Measurements from ENCODE around the gene PCBP3. TPM values are rescaled to one million over a fixed set of nuclear protein-coding genes. Genes with fewer than 3 reads are reported as not detected.
A peak's percentile ranks its signal among the peaks of the same experiment; 100 is the strongest.

The PCBP3 gene
- total and polyA plus RNA-seq, 2 of the 8 experiments (the other 6 are each of a cell fraction or from before 2014, with no cell fraction given): 3.5 to 6.3 TPM

DNA sequence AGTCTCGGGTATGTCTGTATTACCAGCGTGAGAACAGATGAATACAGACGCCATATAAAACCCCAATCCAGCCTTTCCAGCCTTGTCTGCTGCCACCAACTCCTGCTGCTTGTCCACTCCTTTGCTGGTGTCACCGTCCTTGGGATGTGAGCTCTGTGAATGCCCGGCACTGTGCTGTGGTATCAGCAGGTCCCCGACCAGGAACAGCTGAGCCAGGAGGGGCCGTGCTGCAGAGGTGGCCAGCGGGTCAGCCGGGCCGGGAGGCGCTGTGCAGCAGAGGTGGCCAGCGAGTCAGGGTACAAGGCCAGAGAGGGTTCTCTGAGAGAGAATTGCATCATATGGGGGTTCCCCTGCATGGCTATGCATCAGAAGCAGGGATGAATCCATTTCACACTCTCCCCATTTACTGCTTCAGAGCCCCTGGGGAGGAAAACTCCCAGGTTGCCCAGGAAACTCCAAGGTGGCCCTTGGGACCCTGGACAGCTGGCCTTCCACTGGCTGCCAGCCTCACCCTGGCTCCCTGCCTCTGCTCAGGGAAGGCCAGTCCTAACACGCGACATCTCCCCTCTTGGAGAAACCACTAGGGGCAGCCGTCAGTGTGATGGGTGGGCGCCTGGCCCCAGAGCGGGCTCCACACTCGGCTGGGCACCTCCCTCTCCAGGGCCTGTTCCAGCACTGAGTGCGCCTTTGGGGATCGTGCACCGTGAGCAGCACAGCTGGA lies 215.7 kb downstream of the PCBP3 start:
- no peak overlapping the region for H4K8ac ChIP-seq (ENCODE audit: extremely low read depth, insufficient read depth, low read length)
- no peaks in the 10 kb centered on the region for H3K79me1 ChIP-seq (ENCODE audit: low read depth, low read length)
- no peak overlapping the region for H4K91ac ChIP-seq (replicated peaks; ENCODE audit: insufficient read length, low read length)
- H3K27ac ChIP-seq (ENCODE audit: low read depth, low read length): no peak overlapping the region
- H2BK5ac ChIP-seq (ENCODE audit: low read depth, low read length): no peak overlapping the region
- no peak overlapping the region for H3K23ac ChIP-seq (ENCODE audit: insufficient read length)
- no peak overlapping the region for H2AK5ac ChIP-seq (ENCODE audit: low read depth, low read length)
- no peak overlapping the region for H2BK15ac ChIP-seq (ENCODE audit: low read length)
- ChIA-PET CTCF (ENCODE audit: partially characterized antibody) (interaction anchor here (0.8 to 1.6 kb wide), 4 partner anchors 13 to 30 kb away, joined by 3 to 5 read pairs (median 3); no protein-coding TSS in a partner anchor), POLR2A (ENCODE audit: partially characterized antibody) (no interaction called here)
- peaks cover 0 to 8% (median 4%) of the 10 kb centered on the region in 4 experiments; a peak in 2 of 7 replicates for H3K4me1 ChIP-seq (replicated peaks in 1 of 4; ENCODE audit: control insufficient read depth in 3 of 4, insufficient read depth in 4 of 4, low read length in 3 of 4)
- no peak overlapping the region for H3K9ac ChIP-seq (replicated peaks in 1 of 4; ENCODE audit: extremely low read depth in 1 of 4, low read depth in 3 of 4, low read length in 3 of 4)
- H3K9me3 ChIP-seq (ENCODE audit: insufficient read depth in 2 of 2, low read depth in 1 of 2, low read length in 1 of 2): no peaks in the 10 kb centered on the region
- no peak overlapping the region for H3K18ac ChIP-seq (ENCODE audit: extremely low read depth, low read length)
- H4K5ac ChIP-seq (ENCODE audit: insufficient read length, low read depth, low read length): no peak overlapping the region
- H3K56ac ChIP-seq (replicated peaks; ENCODE audit: insufficient read length, low read depth, low read length): no peak overlapping the region
- no peak overlapping the region for H3K4ac ChIP-seq (replicated peaks; ENCODE audit: insufficient read length, low read depth, low read length)
- no peak overlapping the region for H2BK12ac ChIP-seq (ENCODE audit: low read depth, low read length)
- H3K36me3 ChIP-seq (ENCODE audit: control insufficient read depth in 2 of 4, insufficient read depth in 4 of 4, low read length in 3 of 4): no peaks in the 10 kb centered on the region
- FAIRE-seq (no peak), DNase-seq (ENCODE audit: low read depth in 1 of 2, low spot score in 2 of 2) (peak in 1 of 2 experiments; percentile 49)
- no peaks in the 10 kb centered on the region for H3K79me2 ChIP-seq (ENCODE audit: control insufficient read depth in 1 of 2, insufficient read depth in 2 of 2, low read length in 2 of 2)
- no peak overlapping the region for H3K4me3 ChIP-seq (ENCODE audit: extremely low read depth in 1 of 4, insufficient read depth in 2 of 4, low read depth in 3 of 4, low read length in 4 of 4)
- WGBS, 2 experiments (ENCODE audit: extremely low coverage in 1 of 2, insufficient coverage in 1 of 2, insufficient read length in 1 of 2, insufficient replicate concordance in 2 of 2, low coverage in 1 of 2, low lambda C conversion rate in 2 of 2, missing lambda C conversion rate in 1 of 2): 85% methylated on average over 21 of the region's 21 CpGs; no CpG with 5 or more reads in 1 of the 2 experiments
- no peaks in the 10 kb centered on the region for H3K27me3 ChIP-seq (replicated peaks in 1 of 4; ENCODE audit: control insufficient read depth in 3 of 4, extremely low read depth in 1 of 4, insufficient read depth in 3 of 4, low read length in 3 of 4)
- no peak overlapping the region for H3K14ac ChIP-seq (ENCODE audit: insufficient read length)
- no peak overlapping the region for H2BK120ac ChIP-seq (replicated peaks; ENCODE audit: low read depth, low read length)
- no peak overlapping the region for H2AFZ ChIP-seq (ENCODE audit: low read length)
- no peak overlapping the region for H3K4me2 ChIP-seq (ENCODE audit: insufficient read depth in 1 of 2, low read depth in 2 of 2, low read length in 2 of 2)
- H4K20me1 ChIP-seq (replicated peaks in 1 of 2; ENCODE audit: control insufficient read depth in 1 of 2, insufficient read depth in 2 of 2, low read length in 2 of 2): no peaks in the 10 kb centered on the region
- H2BK20ac ChIP-seq (ENCODE audit: low read length): no peak overlapping the region
- no peaks in the 10 kb centered on the region for H3K23me2 ChIP-seq (ENCODE audit: low read depth, low read length)
- TF ChIP-seq SAP30 (IDR thresholded peaks at IDR 0.05; ENCODE audit: insufficient read depth, insufficient replicate concordance, low read length) (no peak), RAD21 (IDR thresholded peaks at IDR 0.05 in 1 of 2, conservative IDR thresholded peaks at IDR 0.05 in 1 of 2; ENCODE audit: low read depth in 2 of 2, low read length in 2 of 2) (0 out of 4 replicates have a peak, but pooled peaks of 1 of the 2 experiments have one; percentile 6), SIN3A (conservative IDR thresholded peaks at IDR 0.05 in 1 of 2, IDR thresholded peaks at IDR 0.05 in 1 of 2; ENCODE audit: low read depth in 1 of 2, low read length in 2 of 2) (no peak), SRF (IDR thresholded peaks at IDR 0.05; ENCODE audit: low read depth, low read length) (no peak), CTBP2 (IDR thresholded peaks at IDR 0.05; ENCODE audit: borderline replicate concordance, insufficient read depth, insufficient read length, low read length) (no peak)
- TF ChIP-seq, protein P1, sequence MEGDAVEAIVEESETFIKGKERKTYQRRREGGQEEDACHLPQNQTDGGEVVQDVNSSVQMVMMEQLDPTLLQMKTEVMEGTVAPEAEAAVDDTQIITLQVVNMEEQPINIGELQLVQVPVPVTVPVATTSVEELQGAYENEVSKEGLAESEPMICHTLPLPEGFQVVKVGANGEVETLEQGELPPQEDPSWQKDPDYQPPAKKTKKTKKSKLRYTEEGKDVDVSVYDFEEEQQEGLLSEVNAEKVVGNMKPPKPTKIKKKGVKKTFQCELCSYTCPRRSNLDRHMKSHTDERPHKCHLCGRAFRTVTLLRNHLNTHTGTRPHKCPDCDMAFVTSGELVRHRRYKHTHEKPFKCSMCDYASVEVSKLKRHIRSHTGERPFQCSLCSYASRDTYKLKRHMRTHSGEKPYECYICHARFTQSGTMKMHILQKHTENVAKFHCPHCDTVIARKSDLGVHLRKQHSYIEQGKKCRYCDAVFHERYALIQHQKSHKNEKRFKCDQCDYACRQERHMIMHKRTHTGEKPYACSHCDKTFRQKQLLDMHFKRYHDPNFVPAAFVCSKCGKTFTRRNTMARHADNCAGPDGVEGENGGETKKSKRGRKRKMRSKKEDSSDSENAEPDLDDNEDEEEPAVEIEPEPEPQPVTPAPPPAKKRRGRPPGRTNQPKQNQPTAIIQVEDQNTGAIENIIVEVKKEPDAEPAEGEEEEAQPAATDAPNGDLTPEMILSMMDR (IDR thresholded peaks at IDR 0.05; ENCODE audit: control extremely low read depth in 1 of 3, insufficient read depth in 1 of 3, low read depth in 1 of 3, low read length in 3 of 3): peak; percentile 5 to 30 (median 14); a peak in 2 of 4 replicates
- TF ChIP-seq, protein P2, sequence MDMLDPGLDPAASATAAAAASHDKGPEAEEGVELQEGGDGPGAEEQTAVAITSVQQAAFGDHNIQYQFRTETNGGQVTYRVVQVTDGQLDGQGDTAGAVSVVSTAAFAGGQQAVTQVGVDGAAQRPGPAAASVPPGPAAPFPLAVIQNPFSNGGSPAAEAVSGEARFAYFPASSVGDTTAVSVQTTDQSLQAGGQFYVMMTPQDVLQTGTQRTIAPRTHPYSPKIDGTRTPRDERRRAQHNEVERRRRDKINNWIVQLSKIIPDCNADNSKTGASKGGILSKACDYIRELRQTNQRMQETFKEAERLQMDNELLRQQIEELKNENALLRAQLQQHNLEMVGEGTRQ (IDR thresholded peaks at IDR 0.05; ENCODE audit: low read length): no peak
